Neural cell (in vitro differentiated cells): ENCODE measurements around the gene PRKCE. TPM values are rescaled to one million over a fixed set of nuclear protein-coding genes. Genes with fewer than 3 reads are reported as not detected.

ENCODE experiments used
- H2AFZ ChIP-seq: fragments of 200-600, 300-800 bp; sonication (generic), shearing (Covaris generic); 2 replicates; pipeline ENCODE4 v1.6.0; 2014; ENCODE audit warnings: low read depth, mild to moderate bottlenecking, antibody characterized with exemption, low read length, moderate library complexity
- H3F3A ChIP-seq: fragments of 200-600 bp; shearing (Covaris generic); 2 replicates; pipeline ENCODE4 v1.6.1; 2016; ENCODE audit warnings: mild to moderate bottlenecking, moderate library complexity, mixed read lengths, antibody characterized with exemption, low read length; ENCODE audit not compliant: insufficient read depth, poor library complexity, severe bottlenecking
- H3K27ac ChIP-seq: fragments of 200-600, 300-800 bp; sonication (generic), shearing (Covaris generic); 2 replicates; pipeline ENCODE4 v1.5.1; 2014; ENCODE audit warnings: mild to moderate bottlenecking, low read length, moderate library complexity
- H3K27me3 ChIP-seq: fragments of 300-800, 200-600 bp; sonication (generic), shearing (Covaris generic); 2 replicates; pipeline ENCODE4 v1.6.0; 2014; ENCODE audit warnings: mild to moderate bottlenecking, low read depth, low read length, moderate library complexity; ENCODE audit not compliant: insufficient read depth
- H3K36me3 ChIP-seq: fragments of 300-800, 200-600 bp; sonication (generic), shearing (Covaris generic); 2 replicates; pipeline ENCODE4 v1.5.1; 2014; ENCODE audit warnings: mild to moderate bottlenecking, antibody characterized with exemption, low read length, moderate library complexity; ENCODE audit not compliant: insufficient read depth
- H3K4me2 ChIP-seq: fragments of 300-800, 200-600 bp; sonication (generic), shearing (Covaris generic); 2 replicates; pipeline ENCODE4 v1.6.0; 2014; ENCODE audit warnings: mild to moderate bottlenecking, low read length
- H3K4me3 ChIP-seq: fragments of 300-800, 200-600 bp; sonication (generic), shearing (Covaris generic); 2 replicates; pipeline ENCODE4 v1.5.1; 2014; ENCODE audit warnings: mild to moderate bottlenecking, low read length, moderate library complexity
- H3K79me2 ChIP-seq: fragments of 200-600 bp; shearing (Covaris generic); replicated peaks from 2 replicates; pipeline ENCODE4 v1.6.0; 2014; ENCODE audit warnings: mild to moderate bottlenecking, low read length, moderate library complexity; ENCODE audit not compliant: insufficient read depth
- H3K9ac ChIP-seq: fragments of 300-800, 200-600 bp; sonication (generic), shearing (Covaris generic); 2 replicates; pipeline ENCODE4 v1.6.1; 2016; ENCODE audit warnings: mild to moderate bottlenecking, low read length, mixed read lengths
- H3K9me2 ChIP-seq: fragments of 200-600 bp; shearing (Covaris generic); 2 replicates; pipeline ENCODE4 v1.6.1; 2016; ENCODE audit warnings: mild to moderate bottlenecking, low read length, mixed read lengths; ENCODE audit not compliant: insufficient read depth
- H3K9me3 ChIP-seq: fragments of 200-600, 300-800 bp; sonication (generic), shearing (Covaris generic); 2 replicates; pipeline ENCODE4 v1.6.1; 2016; ENCODE audit warnings: mild to moderate bottlenecking, mixed run types, low read length, moderate library complexity, mixed read lengths
- H4K20me1 ChIP-seq: fragments of 200-600 bp; shearing (Covaris generic); 2 replicates; pipeline ENCODE4 v1.6.1; 2016; ENCODE audit warnings: mild to moderate bottlenecking, mixed run types; ENCODE audit not compliant: insufficient read depth
- CTCF ChIP-seq: fragments of 450-650 bp; IDR thresholded peaks from 2 replicates; pipeline ENCODE4 v1.5.1; 2014; ENCODE audit warnings: antibody characterized with exemption, mild to moderate bottlenecking, moderate library complexity; ENCODE audit not compliant: poor library complexity, severe bottlenecking
- EP300 ChIP-seq: fragments of 450-650 bp; conservative IDR thresholded peaks from 2 replicates; pipeline ENCODE4 v1.6.1; 2014; ENCODE audit warnings: antibody characterized with exemption, mild to moderate bottlenecking, moderate library complexity; ENCODE audit not compliant: poor library complexity, severe bottlenecking
- EZH2 ChIP-seq: fragments of 200-600, 300-800 bp; shearing (Covaris generic), sonication (generic); IDR thresholded peaks from 2 replicates; pipeline ENCODE4 v1.6.1; 2014; ENCODE audit warnings: antibody characterized with exemption, low read length, borderline replicate concordance, mild to moderate bottlenecking; ENCODE audit not compliant: insufficient read depth, poor library complexity, severe bottlenecking
- MXI1 ChIP-seq: fragments of 450-650 bp; conservative IDR thresholded peaks from 2 replicates; pipeline ENCODE4 v1.6.1; 2014; ENCODE audit warnings: antibody characterized with exemption, mild to moderate bottlenecking; ENCODE audit not compliant: poor library complexity, severe bottlenecking
- POLR2AphosphoS5 ChIP-seq: IDR thresholded peaks from 2 replicates; pipeline ENCODE4 v1.6.1; 2012
- RAD21 ChIP-seq: fragments of 450-650 bp; conservative IDR thresholded peaks from 2 replicates; pipeline ENCODE4 v1.6.1; 2014; ENCODE audit warnings: antibody characterized with exemption, mild to moderate bottlenecking, moderate library complexity
- REST ChIP-seq: IDR thresholded peaks from 2 replicates; pipeline ENCODE4 v1.6.1; 2012; ENCODE audit warnings: borderline replicate concordance
- SMC3 ChIP-seq: fragments of 450-650 bp; conservative IDR thresholded peaks from 2 replicates; pipeline ENCODE4 v1.6.1; 2014; ENCODE audit warnings: antibody characterized with exemption, mild to moderate bottlenecking, moderate library complexity; ENCODE audit not compliant: poor library complexity
- TAF1 ChIP-seq: IDR thresholded peaks from 2 replicates; pipeline ENCODE4 v1.6.1; 2012; ENCODE audit warnings: low read depth
- polyA plus RNA-seq: library from polyadenylated mRNA; depleted of rRNA; stranded (reverse); fragments of >200 nt; gene quantifications from 2 replicates; pipeline ENCODE4 v1.2.3, GENCODE V29; 2014

The PRKCE gene
- polyA plus RNA-seq, 1 donor from 2014 or later, result 5.4 TPM

- no peak overlapping the region for H3K27ac ChIP-seq
- H3K79me2 ChIP-seq, result no peaks in the 10 kb centered on the region
- H3K9me3 ChIP-seq, result no peaks in the 10 kb centered on the region
- H3K4me3 ChIP-seq, result no peak overlapping the region
- TF ChIP-seq MXI1, result no peak
- TF ChIP-seq RAD21, result no peak
- TF ChIP-seq TAF1, result no peak
- TF ChIP-seq POLR2AphosphoS5, result no peak
- no peak for TF ChIP-seq EP300
- TF ChIP-seq CTCF, result no peak
- no peak for TF ChIP-seq REST
- TF ChIP-seq EZH2, result no peak
- no peak for TF ChIP-seq SMC3
- H3F3A ChIP-seq, result no peaks in the 10 kb centered on the region
- no peaks in the 10 kb centered on the region for H4K20me1 ChIP-seq
- H3K27me3 ChIP-seq, result no peaks in the 10 kb centered on the region
- H3K9me2 ChIP-seq, result no peaks in the 10 kb centered on the region
- no peaks in the 10 kb centered on the region for H3K36me3 ChIP-seq
- H2AFZ ChIP-seq, result no peak overlapping the region
- H3K4me2 ChIP-seq, result no peak overlapping the region
- no peak overlapping the region for H3K9ac ChIP-seq
Measured at GRCh38 chr2:45856391-45857274, 205.2 kb downstream of the PRKCE start.

- Histone ChIP-seq H3K36me3 (no peaks in the 10 kb centered on the region), H3K27me3 (no peaks in the 10 kb centered on the region), H3K4me3 (no peak overlapping the region), H3K9ac (no peak overlapping the region), H3K9me2 (no peaks in the 10 kb centered on the region), H3K4me2 (no peak overlapping the region), H3F3A (no peaks in the 10 kb centered on the region), H3K9me3 (no peaks in the 10 kb centered on the region), H4K20me1 (no peaks in the 10 kb centered on the region), H3K79me2 (no peaks in the 10 kb centered on the region), H3K27ac (no peak overlapping the region), H2AFZ (no peak overlapping the region)
- TF ChIP-seq EP300 (no peak), CTCF (no peak), RAD21 (no peak), REST (no peak), TAF1 (no peak), MXI1 (no peak), POLR2AphosphoS5 (no peak), EZH2 (no peak), SMC3 (no peak)
Measured at GRCh38 chr2:45857275-45857609, 205.8 kb downstream of the PRKCE start.
